Astrocyte (in vitro differentiated cells and primary cell): ENCODE results near the gene MLKL.

Experiments used
- EZH2 ChIP-seq: IDR thresholded peaks from 2 replicates; pipeline ENCODE4 v1.6.1; 2012; ENCODE audit warnings: mild to moderate bottlenecking, low read length, inconsistent platforms; ENCODE audit not compliant: insufficient read depth
- TF ChIP-seq, protein P1 (sequence below): IDR thresholded peaks from 2 replicates; pipeline ENCODE4 v1.5.1; 2011; ENCODE audit warnings: low read depth, mild to moderate bottlenecking, inconsistent platforms, low read length, moderate library complexity; ENCODE audit not compliant: insufficient read depth

GRCh38 chr16:74700116-74700437 is 585 bp downstream of the MLKL start:
- TF ChIP-seq, protein P1, sequence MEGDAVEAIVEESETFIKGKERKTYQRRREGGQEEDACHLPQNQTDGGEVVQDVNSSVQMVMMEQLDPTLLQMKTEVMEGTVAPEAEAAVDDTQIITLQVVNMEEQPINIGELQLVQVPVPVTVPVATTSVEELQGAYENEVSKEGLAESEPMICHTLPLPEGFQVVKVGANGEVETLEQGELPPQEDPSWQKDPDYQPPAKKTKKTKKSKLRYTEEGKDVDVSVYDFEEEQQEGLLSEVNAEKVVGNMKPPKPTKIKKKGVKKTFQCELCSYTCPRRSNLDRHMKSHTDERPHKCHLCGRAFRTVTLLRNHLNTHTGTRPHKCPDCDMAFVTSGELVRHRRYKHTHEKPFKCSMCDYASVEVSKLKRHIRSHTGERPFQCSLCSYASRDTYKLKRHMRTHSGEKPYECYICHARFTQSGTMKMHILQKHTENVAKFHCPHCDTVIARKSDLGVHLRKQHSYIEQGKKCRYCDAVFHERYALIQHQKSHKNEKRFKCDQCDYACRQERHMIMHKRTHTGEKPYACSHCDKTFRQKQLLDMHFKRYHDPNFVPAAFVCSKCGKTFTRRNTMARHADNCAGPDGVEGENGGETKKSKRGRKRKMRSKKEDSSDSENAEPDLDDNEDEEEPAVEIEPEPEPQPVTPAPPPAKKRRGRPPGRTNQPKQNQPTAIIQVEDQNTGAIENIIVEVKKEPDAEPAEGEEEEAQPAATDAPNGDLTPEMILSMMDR, result no peak
- TF ChIP-seq EZH2, result no peak
